ENCODE results near the gene TDRD9.

The TDRD9 gene

DNA sequence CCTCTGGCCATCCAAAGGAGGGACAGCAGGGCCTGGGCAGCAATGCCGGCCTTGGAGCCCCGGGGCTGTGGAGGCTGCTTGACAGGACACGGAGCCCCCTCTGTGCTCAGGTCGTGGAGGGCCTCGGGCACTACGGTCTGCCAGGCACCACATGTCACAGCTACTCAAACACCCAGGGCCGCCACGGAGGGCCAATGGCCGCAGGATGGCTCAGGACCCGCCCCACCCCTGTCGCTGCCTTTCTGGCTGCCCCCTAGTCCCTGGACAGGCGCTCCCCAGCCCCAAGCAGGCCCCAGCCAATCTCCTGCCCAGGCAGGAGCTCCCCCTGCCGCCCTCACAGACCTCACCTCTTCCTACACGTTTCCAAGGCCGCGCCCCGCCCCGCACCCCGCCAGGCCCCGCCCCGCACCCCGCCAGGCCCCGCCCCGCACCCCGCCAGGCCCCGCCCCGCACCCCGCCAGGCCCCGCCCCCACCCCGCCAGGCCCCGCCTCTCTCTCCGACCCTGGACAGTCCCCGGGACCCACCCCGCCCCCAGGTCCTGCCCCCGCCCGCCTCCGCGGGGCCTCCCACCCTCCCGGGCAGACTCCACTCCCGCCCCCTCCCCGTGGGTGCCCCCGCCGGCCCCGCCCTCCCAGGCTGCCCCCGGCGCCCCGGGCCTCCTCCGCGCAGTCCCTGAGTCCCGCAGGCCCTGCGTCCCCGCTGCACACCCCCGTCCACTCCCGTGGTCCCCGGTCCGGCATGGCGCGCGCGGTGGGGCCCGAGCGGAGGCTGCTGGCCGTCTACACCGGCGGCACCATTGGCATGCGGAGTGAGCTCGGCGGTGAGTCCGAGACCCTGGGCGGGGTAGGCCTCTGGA lies 157.0 kb downstream of the TDRD9 start, which contains the start of gene ASPG:
ASPG (plus strand) TSS at position 669 of the 857 bp plus-strand sequence; CDS start at position 740, 71 bp downstream.
- Histone ChIP-seq H3K27me3 (ENCODE audit: control insufficient read depth in 1 of 2, insufficient read depth in 2 of 2, low read length in 2 of 2) (peaks cover 27 to 28% of the 10 kb centered on the region in 2 donors), H3K27ac (ENCODE audit: low read length) (no peak within 1 kb of the TSS), H3K9ac (ENCODE audit: low read length in 2 of 2) (no peak within 1 kb of the TSS), H3K4me1 (ENCODE audit: control insufficient read depth, insufficient read depth, low read length) (no peaks in the 10 kb centered on the region), H3K4me3 (ENCODE audit: low read length in 2 of 2) (peak within 1 kb of the TSS in 1 of 2 donors; percentile 49), H3K9me3 (ENCODE audit: control insufficient read depth in 2 of 2, low read length in 2 of 2) (peaks cover 0 to 3% of the 10 kb centered on the region in 2 donors), H3K36me3 (ENCODE audit: control insufficient read depth in 2 of 2, insufficient read depth in 2 of 2, low read length in 2 of 2) (no peaks in the 10 kb centered on the region)

DNA sequence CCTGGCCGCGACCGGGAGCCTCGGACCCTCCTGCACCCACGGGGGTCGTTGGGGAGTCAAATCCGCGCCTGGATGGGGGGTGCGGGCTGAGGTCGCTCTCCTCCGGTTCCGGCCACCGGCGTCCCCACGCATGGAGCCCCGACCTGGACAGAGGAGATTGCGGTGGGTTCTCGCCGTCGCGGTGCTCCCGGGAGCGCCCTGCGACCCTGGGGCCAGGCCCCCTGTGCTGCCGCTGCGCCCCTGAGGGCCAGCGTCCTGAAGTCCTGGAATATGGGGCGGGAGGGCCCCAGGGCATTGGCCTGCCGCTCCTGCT lies 157.6 kb downstream of the TDRD9 start:
- H3K9me3 ChIP-seq (ENCODE audit: control insufficient read depth in 2 of 2, low read length in 2 of 2) = peaks cover 0 to 3% of the 10 kb centered on the region in 2 donors
- H3K36me3 ChIP-seq (ENCODE audit: control insufficient read depth in 2 of 2, insufficient read depth in 2 of 2, low read length in 2 of 2) = no peaks in the 10 kb centered on the region
- no peak overlapping the region for H3K27ac ChIP-seq (ENCODE audit: low read length)
- no peak overlapping the region for H3K9ac ChIP-seq (ENCODE audit: low read length in 2 of 2)
- peaks cover 27 to 28% of the 10 kb centered on the region in 2 donors for H3K27me3 ChIP-seq (ENCODE audit: control insufficient read depth in 1 of 2, insufficient read depth in 2 of 2, low read length in 2 of 2)
- H3K4me1 ChIP-seq (ENCODE audit: control insufficient read depth, insufficient read depth, low read length) = no peaks in the 10 kb centered on the region
- peak overlapping the region in 1 of 2 donors; percentile 49 for H3K4me3 ChIP-seq (ENCODE audit: low read length in 2 of 2)

DNA sequence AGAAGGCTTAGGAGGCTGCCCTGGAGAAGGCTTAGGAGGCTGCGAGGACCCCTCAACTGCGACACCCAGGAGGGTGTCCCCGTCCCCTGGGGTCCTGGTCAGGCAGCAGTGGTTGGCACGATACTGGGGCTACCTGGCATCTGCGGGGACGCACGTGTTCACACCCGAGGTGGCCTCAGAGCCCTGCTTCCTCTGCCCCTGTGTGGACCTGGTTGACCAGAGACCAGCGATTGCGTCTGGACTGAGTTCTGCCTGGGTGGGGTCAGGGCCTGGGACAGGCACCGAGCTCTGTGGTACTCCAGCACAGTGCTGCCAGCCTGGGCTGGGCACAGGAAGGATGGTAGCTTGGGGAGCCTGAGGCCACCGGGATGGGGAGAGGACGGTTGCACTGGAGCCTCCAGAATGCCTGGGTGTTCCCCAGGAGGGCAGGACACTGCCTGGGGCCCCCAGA lies 158.0 kb downstream of the TDRD9 start:
- H3K9ac ChIP-seq (ENCODE audit: low read length in 2 of 2) = no peak overlapping the region
- no peak overlapping the region for H3K4me3 ChIP-seq (ENCODE audit: low read length in 2 of 2)
- no peaks in the 10 kb centered on the region for H3K36me3 ChIP-seq (ENCODE audit: control insufficient read depth in 2 of 2, insufficient read depth in 2 of 2, low read length in 2 of 2)
- H3K27me3 ChIP-seq (ENCODE audit: control insufficient read depth in 1 of 2, insufficient read depth in 2 of 2, low read length in 2 of 2) = peaks cover 27 to 28% of the 10 kb centered on the region in 2 donors
- H3K9me3 ChIP-seq (ENCODE audit: control insufficient read depth in 2 of 2, low read length in 2 of 2) = peaks cover 0 to 3% of the 10 kb centered on the region in 2 donors
- H3K27ac ChIP-seq (ENCODE audit: low read length) = no peak overlapping the region
- no peaks in the 10 kb centered on the region for H3K4me1 ChIP-seq (ENCODE audit: control insufficient read depth, insufficient read depth, low read length)

DNA sequence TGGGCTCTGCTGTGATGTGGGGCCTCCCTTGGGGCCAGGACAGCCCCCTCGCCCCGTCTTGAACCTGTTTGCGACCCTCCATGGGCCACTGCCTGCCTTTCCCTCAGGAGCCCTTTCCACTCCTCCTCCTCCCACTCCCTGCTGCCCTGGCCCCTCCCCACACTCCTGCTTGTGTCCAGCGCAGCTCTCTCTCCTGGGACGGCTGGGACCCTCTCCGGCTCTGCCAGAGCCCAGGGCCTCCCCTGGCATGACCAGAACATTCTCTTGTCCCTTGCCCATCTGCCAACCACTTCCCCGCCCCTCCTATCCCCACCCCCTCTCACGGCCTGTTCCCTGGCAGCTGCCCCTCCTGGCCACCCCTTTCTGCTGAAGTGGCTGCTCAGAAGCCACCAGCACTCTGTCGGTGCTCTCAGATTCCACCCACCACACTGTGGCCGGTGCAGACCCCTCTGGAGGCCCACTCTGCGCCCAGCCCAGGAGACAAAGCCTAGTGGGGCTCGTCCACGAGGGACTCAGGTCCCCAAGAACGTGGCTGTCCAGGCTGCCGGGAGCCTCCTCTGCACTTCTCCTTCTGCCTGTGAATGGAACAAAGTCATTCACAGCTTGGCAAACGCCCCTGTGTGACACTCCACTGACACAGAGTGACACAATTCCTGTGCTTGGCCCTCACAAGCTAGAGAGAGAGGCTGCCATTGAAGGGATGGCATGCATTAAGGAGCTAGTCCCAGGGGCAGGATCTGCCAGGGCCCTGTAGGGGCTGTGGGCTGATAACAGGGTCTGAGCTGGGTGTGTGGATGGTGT lies 158.6 kb downstream of the TDRD9 start:
- no peaks in the 10 kb centered on the region for H3K4me1 ChIP-seq (ENCODE audit: control insufficient read depth, insufficient read depth, low read length)
- no peaks in the 10 kb centered on the region for H3K36me3 ChIP-seq (ENCODE audit: control insufficient read depth in 2 of 2, insufficient read depth in 2 of 2, low read length in 2 of 2)
- no peak overlapping the region for H3K4me3 ChIP-seq (ENCODE audit: low read length in 2 of 2)
- peaks cover 0 to 3% of the 10 kb centered on the region in 2 donors for H3K9me3 ChIP-seq (ENCODE audit: control insufficient read depth in 2 of 2, low read length in 2 of 2)
- peaks cover 27 to 28% of the 10 kb centered on the region in 2 donors for H3K27me3 ChIP-seq (ENCODE audit: control insufficient read depth in 1 of 2, insufficient read depth in 2 of 2, low read length in 2 of 2)
- no peak overlapping the region for H3K27ac ChIP-seq (ENCODE audit: low read length)
- no peak overlapping the region for H3K9ac ChIP-seq (ENCODE audit: low read length in 2 of 2)

DNA sequence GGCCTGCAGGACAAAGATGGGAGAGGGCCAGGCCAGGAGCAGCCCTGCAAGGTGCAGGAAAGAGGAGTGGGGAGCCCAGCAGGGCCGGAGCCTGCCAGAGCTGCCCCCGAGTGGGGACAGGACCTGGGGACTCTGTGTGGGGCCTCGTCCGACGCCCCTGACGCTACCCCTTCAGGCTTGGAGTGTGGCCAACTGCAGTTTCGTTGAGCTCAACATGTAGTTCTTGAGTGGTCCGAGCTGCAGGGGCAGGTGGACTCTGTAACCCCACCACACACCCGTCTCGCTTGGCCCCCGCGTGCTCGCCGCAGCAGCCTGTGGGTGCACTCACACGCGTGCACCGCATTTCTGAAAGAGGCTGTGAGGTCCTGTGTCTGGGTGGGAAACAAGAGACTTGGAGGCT lies 159.2 kb downstream of the TDRD9 start:
- H3K27me3 ChIP-seq (ENCODE audit: control insufficient read depth in 1 of 2, insufficient read depth in 2 of 2, low read length in 2 of 2) = peaks cover 24 to 27% of the 10 kb centered on the region in 2 donors

DNA sequence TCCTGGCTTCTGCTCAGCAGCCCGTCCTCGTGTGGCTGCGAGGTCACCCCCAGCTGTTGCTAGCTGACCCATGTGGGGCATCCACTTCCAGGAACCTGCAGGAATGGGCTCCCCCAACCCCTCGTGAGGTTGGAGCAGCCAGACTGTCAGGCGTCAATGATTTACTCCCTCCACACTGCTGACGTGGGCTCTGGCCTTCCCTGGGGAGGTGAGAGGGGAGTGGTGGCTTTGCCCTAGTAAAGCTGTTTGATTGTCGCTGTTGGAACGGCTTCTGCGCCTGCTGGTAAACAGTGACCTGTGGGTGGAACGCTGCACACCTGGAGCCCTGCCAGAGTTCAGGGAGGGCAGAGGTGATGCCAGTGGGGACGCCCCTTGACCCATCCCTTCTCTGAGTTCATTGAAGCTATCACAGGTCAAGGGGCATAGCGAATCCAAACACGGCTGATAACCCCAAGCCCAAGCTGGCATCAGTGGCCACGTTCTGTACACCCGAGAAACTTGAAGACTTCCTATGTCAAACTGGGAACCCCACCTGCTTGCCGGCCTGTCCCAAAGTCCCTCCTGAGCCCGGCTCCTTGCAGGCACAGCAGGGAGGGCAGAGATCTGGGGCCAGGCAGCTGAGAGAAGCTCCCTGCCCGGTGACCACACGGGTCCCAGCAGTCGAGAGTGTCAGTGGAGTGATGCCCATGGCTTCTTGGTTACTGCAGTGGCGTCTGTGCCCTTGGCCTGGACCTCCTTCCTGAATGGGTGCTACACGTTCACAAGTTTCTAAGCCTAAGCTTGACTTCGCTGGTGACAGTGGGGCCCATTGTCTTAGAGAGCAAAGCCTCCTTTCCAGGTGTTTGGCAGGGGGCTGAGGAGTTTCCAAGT lies 160.0 kb downstream of the TDRD9 start:
- no peak overlapping the region for H3K9ac ChIP-seq (ENCODE audit: low read length in 2 of 2)

More for the DNA sequence above, 159.2 kb downstream of the TDRD9 start:
- Histone ChIP-seq H3K9me3 (ENCODE audit: control insufficient read depth in 2 of 2, low read length in 2 of 2) (peaks cover 0 to 3% of the 10 kb centered on the region in 2 donors), H3K9ac (ENCODE audit: low read length in 2 of 2) (no peak overlapping the region), H3K4me1 (ENCODE audit: control insufficient read depth, insufficient read depth, low read length) (no peaks in the 10 kb centered on the region), H3K27ac (ENCODE audit: low read length) (no peak overlapping the region), H3K4me3 (ENCODE audit: low read length in 2 of 2) (no peak overlapping the region), H3K36me3 (ENCODE audit: control insufficient read depth in 2 of 2, insufficient read depth in 2 of 2, low read length in 2 of 2) (no peaks in the 10 kb centered on the region)

DNA sequence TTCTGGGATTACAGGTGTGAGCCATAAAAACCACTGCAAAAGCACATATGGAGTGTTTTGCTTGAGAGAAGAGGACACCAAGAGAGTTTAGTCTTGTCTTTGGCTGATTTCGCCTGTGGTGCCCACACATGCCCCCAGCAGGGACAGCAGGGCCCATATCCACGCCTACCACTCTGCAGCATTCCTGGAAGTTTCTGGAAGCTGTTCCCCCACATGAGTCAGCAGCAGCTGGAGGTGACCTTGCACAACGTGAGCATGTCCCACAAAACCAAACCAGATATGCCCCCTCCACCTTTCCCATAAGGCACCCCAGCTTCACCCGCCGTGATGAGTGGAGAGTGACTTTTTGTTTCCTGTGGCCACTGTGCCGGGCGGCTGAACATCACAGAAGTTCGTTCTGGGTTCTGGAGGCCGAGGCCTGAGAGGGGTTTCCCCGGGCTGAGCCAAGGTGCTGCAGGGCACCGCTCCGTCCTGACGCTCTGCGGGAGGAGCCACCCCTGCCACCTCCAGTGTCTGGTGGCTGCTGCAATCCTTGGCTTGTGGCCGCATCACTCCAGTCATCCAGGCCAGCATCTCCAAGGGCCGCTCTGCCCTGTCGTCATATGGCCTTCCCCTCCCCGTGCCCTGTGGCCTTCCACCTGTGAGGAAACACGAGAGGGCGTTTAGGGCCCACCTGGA lies 162.0 kb downstream of the TDRD9 start:
- Histone ChIP-seq H3K9ac (ENCODE audit: low read length in 2 of 2) (no peak overlapping the region), H3K4me3 (ENCODE audit: low read length in 2 of 2) (no peak overlapping the region), H3K9me3 (ENCODE audit: control insufficient read depth in 2 of 2, low read length in 2 of 2) (peaks cover 0 to 3% of the 10 kb centered on the region in 2 donors), H3K36me3 (ENCODE audit: control insufficient read depth in 2 of 2, insufficient read depth in 2 of 2, low read length in 2 of 2) (no peaks in the 10 kb centered on the region), H3K27ac (ENCODE audit: low read length) (no peak overlapping the region), H3K4me1 (ENCODE audit: control insufficient read depth, insufficient read depth, low read length) (peaks cover 5% of the 10 kb centered on the region), H3K27me3 (ENCODE audit: control insufficient read depth in 1 of 2, insufficient read depth in 2 of 2, low read length in 2 of 2) (peaks cover 21 to 24% of the 10 kb centered on the region in 2 donors)

More for the DNA sequence above, 160.0 kb downstream of the TDRD9 start:
- H3K27ac ChIP-seq (ENCODE audit: low read length) = no peak overlapping the region
- H3K4me3 ChIP-seq (ENCODE audit: low read length in 2 of 2) = no peak overlapping the region
- no peaks in the 10 kb centered on the region for H3K36me3 ChIP-seq (ENCODE audit: control insufficient read depth in 2 of 2, insufficient read depth in 2 of 2, low read length in 2 of 2)
- no peaks in the 10 kb centered on the region for H3K4me1 ChIP-seq (ENCODE audit: control insufficient read depth, insufficient read depth, low read length)
- H3K27me3 ChIP-seq (ENCODE audit: control insufficient read depth in 1 of 2, insufficient read depth in 2 of 2, low read length in 2 of 2) = peaks cover 20 to 22% of the 10 kb centered on the region in 2 donors
- peaks cover 0 to 3% of the 10 kb centered on the region in 2 donors for H3K9me3 ChIP-seq (ENCODE audit: control insufficient read depth in 2 of 2, low read length in 2 of 2)

DNA sequence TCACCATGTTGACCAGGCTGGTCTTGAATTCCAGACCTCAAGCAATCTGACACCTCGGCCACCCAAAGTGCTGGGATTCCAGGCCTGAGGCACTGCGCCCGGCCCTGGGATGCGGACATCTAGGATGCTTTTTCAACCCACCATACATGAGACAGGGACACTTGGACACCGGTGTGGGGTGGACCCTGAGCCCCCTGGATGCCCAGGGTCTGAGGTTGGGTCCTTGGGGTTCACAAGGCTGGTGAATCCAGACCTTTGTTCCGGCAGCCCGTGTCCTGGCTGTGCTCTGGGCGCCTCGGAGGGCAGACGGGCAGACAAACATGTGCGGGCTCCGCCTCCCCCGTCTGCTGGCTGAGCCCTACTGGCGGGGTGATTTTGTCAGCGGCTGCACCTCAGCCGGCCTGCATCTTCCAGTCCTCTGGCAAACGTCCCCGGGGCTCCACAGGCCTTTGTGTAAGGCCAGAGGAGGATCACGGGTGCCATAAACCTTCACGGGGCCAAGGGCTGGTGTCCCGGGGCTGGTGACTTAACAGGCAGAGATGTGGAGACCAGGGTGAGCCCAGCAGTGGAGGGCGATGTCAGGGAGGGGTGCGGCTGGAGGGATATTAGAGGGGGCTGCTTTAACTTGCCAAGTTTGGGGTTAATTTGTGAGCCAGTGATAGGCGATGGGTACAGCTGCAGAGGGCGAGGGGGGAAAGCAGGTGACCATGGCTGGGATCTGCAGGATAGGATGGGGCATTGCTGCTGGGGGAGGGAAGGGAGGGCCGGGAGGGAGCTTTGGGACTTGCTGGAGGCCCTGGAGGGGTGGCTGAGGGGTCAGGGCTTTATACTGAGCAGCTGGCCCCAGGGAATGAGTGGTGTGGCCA lies 163.0 kb downstream of the TDRD9 start:
- Histone ChIP-seq H3K4me1 (ENCODE audit: control insufficient read depth, insufficient read depth, low read length) (peaks cover 5% of the 10 kb centered on the region), H3K9ac (ENCODE audit: low read length in 2 of 2) (no peak overlapping the region), H3K9me3 (ENCODE audit: control insufficient read depth in 2 of 2, low read length in 2 of 2) (peaks cover 0 to 3% of the 10 kb centered on the region in 2 donors), H3K27ac (ENCODE audit: low read length) (no peak overlapping the region), H3K4me3 (ENCODE audit: low read length in 2 of 2) (no peak overlapping the region), H3K27me3 (ENCODE audit: control insufficient read depth in 1 of 2, insufficient read depth in 2 of 2, low read length in 2 of 2) (peaks cover 13 to 17% of the 10 kb centered on the region in 2 donors), H3K36me3 (ENCODE audit: control insufficient read depth in 2 of 2, insufficient read depth in 2 of 2, low read length in 2 of 2) (no peaks in the 10 kb centered on the region)

Data from stomach smooth muscle (tissue), 2 donors.